K562 (cell line): ENCODE results near the gene COG3.

ENCODE experiments used
- CBX5 ChIP-seq: IDR thresholded peaks from 2 replicates; pipeline ENCODE4 v1.6.1; 2014; ENCODE audit warnings: low read depth, borderline replicate concordance
- CTCF ChIP-seq, 3 experiments: IDR thresholded peaks in 2 of 3; conservative IDR thresholded peaks in 1 of 3; 2 replicates each; pipeline ENCODE4 v1.5.1; 2011 to 2012; ENCODE audit warnings: low read length in 3 of 3, mild to moderate bottlenecking in 3 of 3, control low read depth in 2 of 3, improper control_type of control experiment in 1 of 3, inconsistent platforms in 1 of 3, low read depth in 1 of 3, mixed read lengths in 1 of 3, moderate library complexity in 1 of 3; ENCODE audit not compliant: insufficient read depth in 2 of 3
- EZH2 ChIP-seq: IDR thresholded peaks from 2 replicates; pipeline ENCODE4 v1.6.1; 2012; ENCODE audit warnings: low read depth, mild to moderate bottlenecking, inconsistent platforms, low read length, borderline replicate concordance
- HDAC1 ChIP-seq, 2 experiments: fragments of 450-650 bp; IDR thresholded peaks; 2 replicates each; pipeline ENCODE4 v1.6.1; 2016 to 2017; ENCODE audit warnings: inconsistent platforms in 1 of 2, mild to moderate bottlenecking in 1 of 2, moderate library complexity in 1 of 2
- MCM7 ChIP-seq, 2 experiments: fragments of 450-650 bp; IDR thresholded peaks; 2 replicates each; pipeline ENCODE4 v1.6.1; 2016 to 2018
- RAD21 ChIP-seq, 2 experiments: fragments of 250-450 bp in 1 of 2; fragments of 450-650 bp in 1 of 2; sonication (Bioruptor Pico) in 1 of 2; formaldehyde crosslinking in 1 of 2; IDR thresholded peaks in 1 of 2; conservative IDR thresholded peaks in 1 of 2; 2 replicates each; pipeline versions ENCODE4 v1.4.0 to v1.8.0; 2020 to 2022; ENCODE audit warnings: mild to moderate bottlenecking in 2 of 2, moderate library complexity in 1 of 2
- RFX5 ChIP-seq: IDR thresholded peaks from 2 replicates; pipeline ENCODE4 v1.6.1; 2011; ENCODE audit warnings: low read depth, mild to moderate bottlenecking, improper control_type of control experiment, low read length
- SMAD1 ChIP-seq: fragments of 150-350 bp; IDR thresholded peaks from 2 replicates; pipeline ENCODE4 v1.6.1; 2014; ENCODE audit warnings: low read length, low read depth; ENCODE audit not compliant: partially characterized antibody
- TOE1 ChIP-seq, 2 experiments: fragments of 450-650 bp in 1 of 2; sonication (generic) in 1 of 2; formaldehyde crosslinking in 1 of 2; IDR thresholded peaks; 2 replicates each; pipeline versions ENCODE4 v1.7.1 to v1.8.0; 2016 to 2022; ENCODE audit warnings: borderline replicate concordance in 2 of 2, mild to moderate bottlenecking in 2 of 2, antibody characterized with exemption in 1 of 2, inconsistent platforms in 1 of 2, low read depth in 1 of 2, missing genetic modification reagents in 1 of 2, moderate library complexity in 1 of 2
- ZNF232 ChIP-seq: sonication (generic); formaldehyde crosslinking; IDR thresholded peaks from 2 replicates; pipeline ENCODE4 v1.8.0; 2022; ENCODE audit warnings: mild to moderate bottlenecking, missing genetic modification reagents
- ZNF274 ChIP-seq: IDR thresholded peaks from 2 replicates; pipeline ENCODE4 v1.6.1; 2011; ENCODE audit warnings: low read depth, mild to moderate bottlenecking, low read length, moderate library complexity, borderline replicate concordance

GRCh38 chr13:45472171-45472705, 7.5 kb downstream of the COG3 start:
- no peak for TF ChIP-seq HDAC1 (IDR thresholded peaks at IDR 0.05)
- TF ChIP-seq TOE1 (IDR thresholded peaks at IDR 0.05; ENCODE audit: borderline replicate concordance), result no peak
- no peak for TF ChIP-seq TOE1 (CRISPR knock-in tag; IDR thresholded peaks at IDR 0.05; ENCODE audit: borderline replicate concordance, low read depth)
- TF ChIP-seq RFX5, result no peak
- TF ChIP-seq ZNF232, result no peak
- TF ChIP-seq MCM7 (IDR thresholded peaks at IDR 0.05), result no peak
- no peak for TF ChIP-seq SMAD1
- TF ChIP-seq CBX5, result no peak
- TF ChIP-seq EZH2, result no peak
- TF ChIP-seq RAD21 (CRISPR knock-in tag; conservative IDR thresholded peaks at IDR 0.05 in 1 of 2, IDR thresholded peaks at IDR 0.05 in 1 of 2), result no peak
- no peak for TF ChIP-seq ZNF274
- TF ChIP-seq CTCF (IDR thresholded peaks at IDR 0.05 in 2 of 3, conservative IDR thresholded peaks at IDR 0.05 in 1 of 3; ENCODE audit: insufficient read depth in 2 of 3, low read depth in 1 of 3, low read length in 3 of 3), result no peak
